DND-41 (cell line): ENCODE measurements around the gene IDH2.

Experiments used
- ATAC-seq: fragments of 200-7000 bp; cut with Tn5 transposase; 3 replicates; pipeline ENCODE4 v1.9.1; 2021; ENCODE audit warnings: low read depth; ENCODE audit not compliant: insufficient read depth
- DNase-seq: peaks from one replicate; pipeline ENCODE4 v3.0.0-alpha.2; 2020
- H2AFZ ChIP-seq: 2 replicates; pipeline ENCODE4 v1.6.0; 2012; ENCODE audit warnings: low read depth, low read length
- H3K27ac ChIP-seq: 2 replicates; pipeline ENCODE4 v1.5.1; 2012; ENCODE audit warnings: low read length, inconsistent platforms
- H3K27me3 ChIP-seq: fragments of 200-600 bp; sonication (generic); 2 replicates; pipeline ENCODE4 v1.6.0; 2012; ENCODE audit warnings: low read length, mild to moderate bottlenecking, inconsistent platforms; ENCODE audit not compliant: insufficient read depth, poor library complexity
- H3K36me3 ChIP-seq: 2 replicates; pipeline ENCODE4 v1.5.1; 2012; ENCODE audit warnings: low read length, inconsistent platforms; ENCODE audit not compliant: insufficient read depth
- H3K4me1 ChIP-seq: 2 replicates; pipeline ENCODE4 v1.5.1; 2012; ENCODE audit warnings: mild to moderate bottlenecking, low read length; ENCODE audit not compliant: insufficient read depth
- H3K4me2 ChIP-seq: 2 replicates; pipeline ENCODE4 v1.6.0; 2012; ENCODE audit warnings: mild to moderate bottlenecking, moderate library complexity, low read length, inconsistent platforms; ENCODE audit not compliant: insufficient read depth
- H3K4me3 ChIP-seq, 2 experiments: fragments of 200-600 bp in 1 of 2; shearing (Covaris generic) in 1 of 2; 2 replicates each; pipeline ENCODE4 v1.5.1; 2012 to 2016; ENCODE audit warnings: inconsistent platforms in 2 of 2, low read length in 2 of 2, mild to moderate bottlenecking in 2 of 2, low read depth in 1 of 2, moderate library complexity in 1 of 2
- H3K79me2 ChIP-seq: 2 replicates; pipeline ENCODE4 v1.6.0; 2012; ENCODE audit warnings: low read length, inconsistent platforms; ENCODE audit not compliant: insufficient read depth
- H3K9ac ChIP-seq: 2 replicates; pipeline ENCODE4 v1.6.0; 2012; ENCODE audit warnings: low read depth, mild to moderate bottlenecking, inconsistent platforms, low read length, moderate library complexity
- H3K9me3 ChIP-seq: 2 replicates; pipeline ENCODE4 v1.5.1; 2012; ENCODE audit warnings: low read length, moderate library complexity, mild to moderate bottlenecking, inconsistent platforms; ENCODE audit not compliant: insufficient read depth, severe bottlenecking
- H4K20me1 ChIP-seq: 2 replicates; pipeline ENCODE4 v1.6.0; 2012; ENCODE audit warnings: low read length; ENCODE audit not compliant: insufficient read depth
- CTCF ChIP-seq: IDR thresholded peaks from 2 replicates; pipeline ENCODE4 v1.5.1; 2012; ENCODE audit warnings: borderline replicate concordance, low read length, moderate library complexity, mild to moderate bottlenecking; ENCODE audit not compliant: poor library complexity, severe bottlenecking; ENCODE audit errors: extremely low read depth
- EZH2 ChIP-seq: IDR thresholded peaks from 3 replicates; pipeline ENCODE4 v1.6.1; 2012; ENCODE audit warnings: borderline replicate concordance, low read depth, mild to moderate bottlenecking, moderate library complexity, low read length, inconsistent platforms; ENCODE audit not compliant: severe bottlenecking

Gene IDH2

GRCh38 chr15:90036806-90037510 lies 65.3 kb downstream of the IDH2 start:
- H4K20me1 ChIP-seq: peaks cover 27% of the 10 kb centered on the region
- H3K36me3 ChIP-seq: no peaks in the 10 kb centered on the region
- peaks cover 30% of the 10 kb centered on the region for H3K4me1 ChIP-seq
- H3K9me3 ChIP-seq: no peaks in the 10 kb centered on the region
- DNase-seq (no peak), ATAC-seq (no peak)
- no peak overlapping the region for H3K4me2 ChIP-seq
- H3K9ac ChIP-seq: no peak overlapping the region
- TF ChIP-seq EZH2 (no peak), CTCF (no peak)
- no peak overlapping the region for H3K4me3 ChIP-seq
- no peak overlapping the region for H2AFZ ChIP-seq
- H3K79me2 ChIP-seq: peaks cover 40% of the 10 kb centered on the region
- no peaks in the 10 kb centered on the region for H3K27me3 ChIP-seq
- no peak overlapping the region for H3K27ac ChIP-seq

- Histone ChIP-seq H3K4me3 (no peak overlapping the region), H3K36me3 (no peaks in the 10 kb centered on the region), H3K9ac (no peak overlapping the region), H3K9me3 (no peaks in the 10 kb centered on the region), H3K4me1 (peaks cover 36% of the 10 kb centered on the region), H3K27ac (no peak overlapping the region), H3K27me3 (no peaks in the 10 kb centered on the region), H3K79me2 (peaks cover 37% of the 10 kb centered on the region), H2AFZ (no peak overlapping the region), H4K20me1 (peaks cover 27% of the 10 kb centered on the region), H3K4me2 (no peak overlapping the region)
- TF ChIP-seq EZH2: no peak
- ATAC-seq (no peak), DNase-seq (no peak)
These were observed 65.9 kb downstream of the IDH2 start for GRCh38 chr15:90036343-90036742.

GRCh38 chr15:90035840-90036230 lies 66.4 kb downstream of the IDH2 start:
- Histone ChIP-seq H3K9ac (no peak overlapping the region), H2AFZ (no peak overlapping the region), H4K20me1 (peaks cover 27% of the 10 kb centered on the region), H3K27ac (no peak overlapping the region), H3K9me3 (no peaks in the 10 kb centered on the region), H3K4me2 (no peak overlapping the region), H3K4me1 (peaks cover 41% of the 10 kb centered on the region), H3K36me3 (no peaks in the 10 kb centered on the region), H3K79me2 (peaks cover 37% of the 10 kb centered on the region), H3K27me3 (no peaks in the 10 kb centered on the region), H3K4me3 (no peak overlapping the region)
- no peak for ATAC-seq
- DNase-seq: no peak
- TF ChIP-seq CTCF (no peak), EZH2 (no peak)

GRCh38 chr15:90035095-90035839 lies 67.0 kb downstream of the IDH2 start:
- DNase-seq: no peak
- Histone ChIP-seq H3K79me2 (peaks cover 39% of the 10 kb centered on the region), H3K4me2 (no peak overlapping the region), H3K27ac (peak overlapping the region; percentile 73), H3K36me3 (no peaks in the 10 kb centered on the region), H3K9ac (no peak overlapping the region), H3K4me1 (peaks cover 46% of the 10 kb centered on the region), H3K4me3 (no peak overlapping the region), H2AFZ (no peak overlapping the region), H3K27me3 (no peaks in the 10 kb centered on the region), H3K9me3 (no peaks in the 10 kb centered on the region), H4K20me1 (peaks cover 24% of the 10 kb centered on the region)
- ATAC-seq: no peak
- TF ChIP-seq CTCF (no peak), EZH2 (no peak)
